Vein endothelial cell (primary cell): Measurements from ENCODE around the gene RUNX2. TPM values are rescaled to one million over a fixed set of nuclear protein-coding genes. Genes with fewer than 3 reads are reported as not detected.

Experiments used
- total RNA-seq: library from RNA; depleted of rRNA; stranded (reverse); fragments of >200 nt; gene quantifications from 2 replicates; pipeline ENCODE4 v1.2.3, GENCODE V29; 2012

Gene RUNX2
- total RNA-seq: under 0.01 and 0.33 TPM in 2 replicates

GRCh38 chr6:45327956-45328522 lies at the start of gene RUNX2:
TSS of gene RUNX2 (plus strand) at chr6:45328330. CDS start at chr6:45328727, 397 bp downstream.

GRCh38 chr6:45377554-45378333 lies 49.6 kb downstream of the RUNX2 start, which contains the start of gene SUPT3H:
TSS of gene SUPT3H (minus strand) at chr6:45377934.

Other genes with a start within 250 kb of the RUNX2 start
- gene SUPT3H, start 49.6 kb downstream of the RUNX2 start, total RNA-seq: 4.2 and 7.2 TPM in 2 replicates